DMS 273 (cell line): Measurements from ENCODE around the gene PYGB.
A peak's percentile ranks its signal among the peaks of the same experiment; 100 is the strongest.

Experiments
- DNase-seq: peaks from one replicate; lab custom pipeline; 2025; ENCODE audit not compliant: unreplicated experiment; lab: John Stamatoyannopoulos, UW

The PYGB gene

DNA sequence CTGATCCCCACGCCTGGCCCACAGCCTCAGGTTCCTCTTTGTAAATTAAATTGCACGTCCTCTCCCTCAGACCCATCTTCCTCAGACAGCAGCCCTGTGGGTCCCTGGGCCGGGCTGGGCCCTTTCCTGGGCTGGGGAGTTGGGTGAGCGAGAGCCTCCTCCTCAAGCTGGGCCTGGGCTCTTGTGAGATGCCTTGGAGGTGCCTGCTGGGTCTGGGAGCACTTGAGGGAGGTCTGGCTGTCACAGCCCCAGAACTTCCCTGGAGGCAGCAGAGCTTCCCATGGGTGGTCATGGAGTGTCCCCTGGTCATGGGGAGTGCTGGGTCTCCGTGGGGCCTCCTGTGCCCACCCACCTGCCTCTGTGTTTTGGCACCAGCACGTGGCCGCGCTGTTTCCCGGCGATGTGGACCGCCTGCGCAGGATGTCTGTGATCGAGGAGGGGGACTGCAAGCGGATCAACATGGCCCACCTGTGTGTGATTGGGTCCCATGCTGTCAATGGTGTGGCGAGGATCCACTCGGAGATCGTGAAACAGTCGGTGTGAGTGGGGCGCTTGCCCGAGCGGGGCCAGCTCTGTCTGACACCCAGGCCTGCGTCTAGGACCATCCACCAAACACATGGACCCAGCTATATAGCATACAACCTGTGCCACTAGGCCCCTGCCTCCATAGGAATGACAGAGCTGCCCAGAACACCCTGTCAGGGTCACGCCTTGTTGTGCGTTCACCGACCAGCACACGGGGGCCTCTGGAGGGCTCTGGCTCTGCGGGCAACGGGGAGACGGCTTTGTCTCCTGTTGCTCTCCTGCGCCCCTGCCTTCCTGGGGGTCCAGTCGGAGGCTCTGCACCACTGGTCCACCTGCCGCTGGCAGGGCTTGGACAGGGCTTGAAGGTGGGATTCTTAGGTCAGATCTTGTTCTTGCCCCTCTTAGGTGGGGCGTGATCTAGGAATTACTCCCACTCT lies 33.0 kb downstream of the PYGB start:
- no peak for DNase-seq

DNA sequence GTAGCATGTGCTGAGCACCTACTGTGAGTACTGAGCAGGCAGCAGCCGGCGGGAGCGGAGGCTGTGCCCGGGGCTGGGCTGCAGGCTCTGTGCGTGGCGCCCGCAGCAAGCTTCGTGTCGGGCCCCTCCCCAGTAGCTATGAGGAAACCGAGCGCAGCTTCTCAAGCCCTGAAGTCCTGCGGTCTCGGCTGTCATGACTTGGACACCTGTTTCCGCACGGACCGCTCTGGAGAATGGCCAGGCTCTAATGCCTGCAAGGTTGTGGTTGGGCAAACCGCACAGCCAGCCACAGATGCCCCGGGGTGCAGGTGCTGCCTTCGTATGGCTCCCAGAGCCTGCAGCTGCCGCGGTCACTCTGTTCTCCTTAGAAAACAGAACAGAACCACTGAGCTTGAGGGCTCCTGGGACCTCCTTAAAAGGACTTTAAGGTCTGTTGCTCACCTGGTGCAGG lies 33.7 kb downstream of the PYGB start:
- DNase-seq, result no peak

DNA sequence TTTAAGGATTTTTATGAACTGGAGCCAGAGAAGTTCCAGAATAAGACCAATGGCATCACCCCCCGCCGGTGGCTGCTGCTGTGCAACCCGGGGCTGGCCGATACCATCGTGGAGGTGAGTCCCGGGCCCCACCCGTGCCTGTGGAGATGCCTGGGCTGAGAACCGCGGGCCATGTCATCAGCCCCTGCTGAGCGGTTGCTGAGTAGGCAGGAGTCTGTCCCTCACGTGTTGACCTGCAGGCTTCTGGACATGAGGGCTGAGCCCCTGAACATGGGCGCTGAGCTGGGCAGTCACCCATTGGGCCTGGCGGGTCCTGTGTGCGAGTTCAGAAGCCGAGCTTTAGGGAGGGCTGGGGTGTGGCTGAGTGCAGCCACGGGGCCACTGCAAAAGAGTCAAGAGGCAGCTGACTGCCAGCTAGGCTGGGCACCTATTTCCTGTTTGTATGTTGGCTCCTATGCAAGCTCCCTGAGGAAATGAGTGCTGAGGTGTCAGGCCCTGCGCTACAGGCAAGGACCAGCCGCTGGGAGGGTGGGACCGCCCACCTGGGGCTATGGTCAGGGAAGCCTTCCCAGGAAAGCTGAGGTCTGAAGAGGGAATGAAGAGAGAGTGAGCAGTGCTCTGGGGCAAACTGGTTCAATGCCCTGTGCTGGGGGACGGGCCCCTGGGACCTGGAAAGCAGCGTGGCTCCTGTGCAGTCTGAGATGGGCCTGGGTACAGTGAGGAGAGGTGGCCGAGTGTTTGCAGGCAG lies 34.3 kb downstream of the PYGB start:
- no peak for DNase-seq

DNA sequence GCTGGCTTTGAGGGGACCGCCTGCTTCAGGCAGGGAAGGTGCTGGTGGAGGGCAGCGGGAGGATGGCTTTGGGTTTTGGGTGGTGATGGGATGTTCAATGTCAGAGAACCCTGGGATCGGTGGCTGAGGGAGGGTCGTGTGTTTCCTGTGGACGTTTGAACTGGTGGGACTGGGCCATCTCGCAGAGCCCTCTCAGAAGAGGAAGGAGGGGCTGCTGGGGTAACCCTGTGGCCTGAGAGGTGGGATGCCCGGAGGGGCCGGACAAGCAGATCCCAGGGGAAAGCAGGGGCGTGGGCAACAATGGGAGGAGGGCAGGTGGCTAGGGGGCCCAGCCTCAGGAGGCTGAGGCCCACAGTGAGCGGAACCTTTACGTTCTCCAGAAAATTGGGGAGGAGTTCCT lies 34.9 kb downstream of the PYGB start:
- DNase-seq, result no peak

DNA sequence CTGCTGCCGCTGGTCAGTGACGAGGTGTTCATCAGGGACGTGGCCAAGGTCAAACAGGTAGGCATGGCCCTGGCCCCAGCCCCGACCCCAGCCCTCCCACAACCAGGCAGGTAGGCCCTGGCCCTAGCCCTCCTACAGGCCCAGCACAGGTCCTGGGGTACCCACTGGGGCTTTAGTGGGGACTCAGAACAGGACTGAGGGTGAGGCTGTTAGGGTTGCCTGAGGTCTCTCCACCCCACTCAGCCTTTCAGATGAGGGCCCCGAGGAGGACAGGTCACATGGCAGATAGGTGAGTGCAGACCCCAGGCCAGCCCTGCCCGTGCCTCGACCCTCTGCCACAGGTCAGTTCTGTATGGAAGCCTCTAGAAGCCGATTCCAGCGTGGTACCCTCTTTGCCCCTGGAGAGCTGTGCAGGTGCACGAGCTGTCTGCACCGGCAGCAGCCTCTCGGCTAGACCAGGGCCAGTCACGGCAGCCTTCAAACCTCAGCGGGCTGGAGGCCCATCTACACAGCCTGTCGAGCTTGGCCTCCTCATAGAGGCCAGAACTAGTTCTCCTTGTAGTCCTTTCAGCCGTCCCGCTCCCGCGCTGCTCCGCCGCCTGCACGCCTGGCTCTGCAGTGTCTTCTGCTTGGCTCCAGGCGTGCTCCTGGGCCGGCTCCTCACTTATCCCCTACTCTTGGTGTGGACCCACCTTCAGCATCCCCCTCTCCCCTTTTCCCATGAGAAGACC lies 35.5 kb downstream of the PYGB start:
- no peak for DNase-seq

DNA sequence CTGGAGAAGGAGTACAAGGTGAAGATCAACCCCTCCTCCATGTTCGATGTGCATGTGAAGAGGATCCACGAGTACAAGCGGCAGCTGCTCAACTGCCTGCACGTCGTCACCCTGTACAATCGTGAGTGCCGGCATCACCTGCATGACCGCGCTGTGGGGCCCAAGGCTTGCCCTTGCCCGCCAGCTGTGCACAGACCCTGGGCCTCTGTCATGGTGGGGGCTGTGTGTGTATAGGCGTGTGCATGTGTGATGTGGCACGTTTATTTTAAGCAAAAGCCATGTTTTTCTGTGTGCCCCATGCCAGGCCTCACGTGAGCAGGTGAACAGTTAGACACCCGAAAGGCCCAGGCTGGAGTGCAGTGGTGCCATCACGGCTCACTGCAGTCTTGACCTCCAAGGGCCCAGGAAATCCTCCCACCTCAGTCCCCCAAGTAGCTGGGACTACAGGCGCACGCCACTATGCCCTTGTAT lies 36.3 kb downstream of the PYGB start:
- DNase-seq, result no peak

DNA sequence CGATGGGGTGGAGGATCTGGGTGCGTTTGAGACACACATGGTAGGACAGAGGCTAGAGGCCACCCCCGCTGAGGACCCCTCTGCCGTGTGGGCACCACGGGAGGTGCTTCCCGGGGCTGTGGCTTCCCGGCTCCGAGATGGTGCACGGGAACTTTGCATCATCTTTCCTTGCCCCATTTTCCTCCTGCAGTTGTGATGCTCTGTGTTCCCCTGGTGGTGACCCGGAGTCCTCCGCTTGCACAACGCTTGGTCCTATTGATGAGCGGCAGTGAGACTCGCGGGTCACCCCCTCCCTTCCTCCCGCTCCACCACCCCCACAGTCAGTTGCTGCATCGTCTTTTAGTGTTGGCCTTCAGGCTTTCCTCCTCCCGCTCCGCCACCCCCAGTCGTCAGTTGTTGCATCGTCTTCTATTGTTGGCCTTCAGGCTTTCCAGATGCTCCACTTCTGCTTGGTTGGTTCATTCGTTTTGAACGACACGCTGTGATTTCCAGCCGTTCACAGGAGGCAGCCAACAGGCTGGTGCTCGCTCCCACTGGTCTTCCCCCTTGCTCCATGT lies 37.3 kb downstream of the PYGB start:
- DNase-seq, result peak; percentile 28

DNA sequence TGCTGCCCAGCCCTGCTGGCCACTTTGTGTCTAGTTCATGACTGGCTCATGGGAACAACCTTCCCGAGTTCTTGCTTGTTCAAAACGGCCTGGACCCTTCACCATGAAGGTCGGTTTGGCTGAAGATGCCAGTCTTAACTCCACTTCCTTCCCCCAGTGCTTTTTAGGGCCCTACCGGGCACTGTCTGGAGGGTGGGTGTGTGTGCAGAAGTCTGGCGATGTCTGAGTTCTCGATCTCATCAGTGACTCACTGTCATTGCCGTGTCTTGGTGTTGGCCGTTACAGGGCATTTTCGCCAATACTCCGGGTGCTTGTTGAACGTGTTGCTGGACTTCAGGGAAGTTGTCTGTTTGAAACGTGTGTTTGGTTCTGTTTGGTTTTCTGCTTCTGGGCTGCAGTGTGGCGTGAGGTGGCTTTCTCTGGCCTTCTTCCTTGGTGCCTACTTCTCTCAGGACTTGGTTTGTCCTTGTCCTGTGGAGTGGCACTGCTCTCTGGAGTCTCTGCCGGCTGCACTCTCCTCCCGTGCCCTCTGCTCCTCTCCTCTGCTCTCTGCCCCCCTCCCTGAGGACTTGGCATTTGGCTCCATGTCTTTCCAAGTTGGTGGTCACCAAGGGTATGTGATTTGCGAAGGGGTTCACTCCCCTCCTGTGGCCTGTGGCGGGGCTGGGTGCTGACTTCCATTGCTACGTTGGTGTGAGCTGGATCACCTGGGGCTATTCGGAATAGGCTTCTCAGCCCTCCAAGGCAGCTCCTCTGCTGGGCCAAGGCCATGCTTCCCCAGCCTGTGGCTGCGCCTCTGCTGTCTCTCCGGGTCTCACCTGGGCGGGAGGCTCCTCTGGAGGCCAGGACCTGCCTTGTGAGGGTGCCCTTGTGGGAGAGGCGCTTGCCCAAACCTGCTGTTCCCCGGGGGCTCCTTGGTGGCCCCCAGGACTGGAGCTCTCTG lies 38.2 kb downstream of the PYGB start:
- no peak for DNase-seq

DNA sequence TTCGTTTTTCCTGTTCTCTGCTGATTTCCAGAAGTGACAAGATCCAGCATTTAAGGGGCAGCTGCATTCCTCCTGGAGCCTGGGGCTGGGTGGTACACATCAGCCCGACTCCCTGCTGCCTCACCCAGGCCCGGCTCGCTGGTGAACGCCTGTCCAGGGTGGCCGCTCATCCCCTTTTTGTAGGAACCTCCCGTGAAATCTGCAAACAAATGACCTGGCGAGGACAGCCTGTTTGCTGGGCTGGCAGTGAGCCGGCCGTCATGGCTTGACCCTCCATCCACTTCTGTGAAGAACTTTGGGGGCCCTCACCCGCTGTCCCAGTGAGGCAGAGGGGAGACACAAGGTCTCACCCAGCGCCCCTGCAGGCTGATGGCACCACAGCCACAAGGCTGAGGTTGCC lies 39.0 kb downstream of the PYGB start:
- DNase-seq, result no peak

DNA sequence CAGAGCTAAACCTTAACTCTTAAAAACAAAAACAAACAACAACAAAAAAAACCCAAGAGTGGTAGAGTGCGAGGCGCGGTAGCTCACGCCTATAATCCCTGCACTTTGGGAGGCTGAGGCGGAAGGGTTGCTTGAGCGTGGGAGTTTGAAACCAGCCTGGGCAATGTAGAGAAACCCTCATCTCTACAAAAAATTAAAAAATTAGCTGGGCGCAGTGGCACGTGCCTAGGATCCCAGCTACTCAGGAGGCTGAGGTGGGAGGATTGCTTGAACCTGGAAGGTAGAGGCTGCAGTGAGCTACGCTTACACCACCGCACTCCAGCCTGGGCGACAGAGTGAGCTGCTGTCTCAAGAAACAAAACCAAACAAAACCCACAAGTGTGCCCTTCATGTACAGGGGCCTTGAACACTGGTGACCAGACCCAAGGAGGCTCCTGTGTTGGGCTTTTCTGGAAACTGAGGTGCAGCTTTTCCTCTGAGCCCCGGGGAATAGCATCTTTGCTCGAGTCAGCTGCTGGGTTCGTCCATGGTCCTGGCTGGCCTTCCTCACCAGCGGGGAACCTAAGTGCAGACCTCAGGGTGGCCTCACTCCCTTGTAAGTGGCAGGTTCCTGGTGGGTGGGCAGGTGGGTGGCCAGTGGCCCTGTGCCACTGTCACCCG lies 39.9 kb downstream of the PYGB start:
- no peak for DNase-seq

DNA sequence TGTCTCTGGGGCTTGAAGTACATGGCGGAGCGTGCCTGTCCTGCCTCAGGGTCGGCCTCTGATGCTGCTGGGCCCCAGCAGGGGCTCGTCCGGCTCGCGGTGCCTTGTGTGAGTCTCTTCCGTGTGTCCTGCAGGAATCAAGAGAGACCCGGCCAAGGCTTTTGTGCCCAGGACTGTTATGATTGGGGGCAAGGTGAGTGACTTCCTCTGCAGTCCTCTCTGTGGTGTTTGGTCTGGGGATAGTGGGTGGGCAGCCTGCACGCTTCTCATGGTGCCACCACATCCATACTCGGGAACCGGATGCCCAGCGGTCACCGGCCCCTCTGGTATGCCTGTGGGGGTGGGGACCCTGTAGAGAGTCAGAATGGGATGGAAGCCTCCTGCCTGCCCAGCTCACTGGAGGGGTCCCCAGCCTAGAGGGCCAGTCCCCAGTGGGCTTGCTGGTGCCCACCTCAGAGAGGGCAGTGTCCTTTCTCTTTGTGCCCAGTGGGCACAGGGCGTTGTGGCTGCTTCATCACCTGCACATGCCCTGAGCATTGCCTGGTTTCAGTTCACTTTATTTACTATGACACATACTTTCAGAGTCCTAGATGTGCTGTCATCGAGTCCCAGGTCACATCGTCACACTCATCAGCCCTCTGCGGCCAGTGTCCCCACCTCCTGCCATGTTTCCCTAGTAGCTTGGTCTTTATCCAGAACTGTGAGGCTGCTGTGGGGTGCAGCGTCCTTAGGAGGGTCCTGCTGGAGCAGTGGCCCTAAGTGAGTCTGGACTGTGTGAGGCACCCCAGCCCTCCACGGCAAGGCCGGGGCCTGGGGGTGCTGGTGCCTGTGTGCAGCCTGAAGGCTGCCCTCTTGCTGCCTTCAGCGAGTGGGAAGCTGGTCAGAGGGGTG lies 40.7 kb downstream of the PYGB start:
- DNase-seq, result no peak

DNA sequence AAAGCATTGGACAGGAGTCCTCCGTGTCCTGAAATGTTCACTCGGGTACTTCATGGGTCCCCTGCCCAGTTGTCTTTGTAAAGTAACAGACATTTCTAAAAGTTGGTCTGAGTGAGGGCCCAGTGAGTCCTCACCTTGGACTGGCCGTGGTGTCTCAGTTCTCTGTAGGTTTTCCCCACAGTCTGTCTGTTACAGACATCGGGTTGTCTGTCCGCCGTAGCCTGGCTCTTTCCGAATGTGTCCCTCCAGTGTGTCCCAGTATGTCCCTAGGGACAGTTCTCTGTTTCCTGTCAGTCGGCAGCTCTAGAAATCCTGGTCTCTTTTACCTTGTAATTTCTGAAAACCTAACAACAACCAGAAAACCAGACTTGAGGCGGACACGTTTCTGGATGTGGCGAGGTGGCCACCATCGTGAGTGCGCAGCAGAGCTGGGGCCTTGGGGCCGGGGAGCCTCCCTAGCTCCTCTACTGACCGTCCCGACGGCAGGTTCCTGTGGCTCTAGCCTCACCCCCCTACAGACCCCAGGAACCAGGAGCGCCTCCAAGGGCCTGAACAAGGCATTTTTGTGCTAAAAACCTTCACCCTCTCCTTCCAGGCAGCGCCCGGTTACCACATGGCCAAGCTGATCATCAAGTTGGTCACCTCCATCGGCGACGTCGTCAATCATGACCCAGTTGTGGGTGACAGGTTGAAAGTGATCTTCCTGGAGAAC lies 42.2 kb downstream of the PYGB start:
- no peak for DNase-seq

DNA sequence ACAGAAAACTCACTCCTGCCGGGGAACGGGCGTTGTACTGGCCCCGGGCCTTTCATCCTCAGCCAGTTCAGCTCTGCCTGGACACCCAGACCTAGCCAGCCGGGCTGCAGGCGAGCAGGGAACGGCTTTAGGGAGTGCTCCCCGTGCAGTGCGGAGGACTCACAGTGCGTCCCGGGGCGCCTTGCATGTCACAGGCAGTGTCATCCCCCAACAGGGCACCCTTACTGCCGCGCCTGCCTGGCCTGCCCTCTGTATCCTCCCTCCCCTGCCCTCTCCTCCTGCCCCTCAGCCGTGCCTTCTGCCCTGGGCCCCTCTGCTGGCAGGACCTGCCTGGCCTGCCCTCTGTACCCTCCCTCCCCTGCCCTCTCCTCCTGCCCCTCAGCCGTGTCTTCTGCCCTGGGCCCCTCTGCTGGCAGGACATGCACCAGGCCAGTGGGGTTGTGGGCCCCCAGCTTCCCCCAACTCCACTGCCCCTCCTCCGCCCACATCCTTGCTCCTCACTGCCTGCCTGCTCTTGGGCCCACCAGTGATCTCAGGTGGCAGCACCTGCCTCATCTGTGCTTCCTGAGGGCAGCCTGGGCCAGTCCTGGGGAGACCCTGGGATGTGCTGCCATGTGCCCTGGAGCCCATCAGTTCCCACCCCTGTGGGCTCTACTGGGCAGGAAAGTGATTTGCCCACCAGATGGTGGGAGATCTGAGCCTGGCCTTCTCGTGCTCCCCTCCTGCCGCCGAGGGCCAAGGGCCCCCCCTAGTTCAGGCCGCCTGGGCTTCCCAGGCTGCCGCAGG lies 43.0 kb downstream of the PYGB start:
- no peak for DNase-seq

DNA sequence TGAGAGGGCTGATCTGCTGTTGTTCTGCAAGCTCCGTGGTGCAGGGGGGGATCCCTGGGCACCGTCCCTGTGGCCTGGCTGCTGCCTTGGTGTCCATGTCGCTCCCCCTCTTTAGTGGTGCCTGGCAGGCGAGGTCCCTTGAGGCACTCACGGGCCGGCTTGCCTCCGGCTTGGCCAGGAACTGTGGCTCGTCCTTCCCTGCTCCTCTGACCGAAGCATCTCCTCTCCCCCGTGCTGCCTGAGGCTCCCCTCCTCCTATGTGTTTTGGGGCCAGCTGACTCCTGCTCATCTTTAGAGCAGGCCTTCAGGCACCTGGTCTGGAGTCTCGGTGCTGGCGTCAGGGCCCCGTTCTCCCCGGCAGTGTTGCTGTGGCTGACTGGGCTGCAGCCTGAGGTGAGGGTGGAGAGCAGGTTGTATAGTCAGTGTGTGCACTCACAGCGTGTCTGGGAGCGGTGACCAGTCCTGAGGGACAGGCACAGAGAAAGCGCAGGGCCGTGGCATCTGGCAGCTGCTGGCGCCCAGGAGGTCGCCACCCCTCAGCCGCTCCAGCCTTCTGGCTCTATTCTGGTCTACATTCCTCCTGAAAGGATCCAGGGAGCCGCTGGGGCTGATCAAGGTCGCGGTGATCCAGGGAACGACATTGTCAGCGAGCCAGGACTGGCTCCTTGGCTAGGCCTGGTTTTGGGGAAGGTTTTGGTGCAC lies 43.7 kb downstream of the PYGB start:
- no peak for DNase-seq

DNA sequence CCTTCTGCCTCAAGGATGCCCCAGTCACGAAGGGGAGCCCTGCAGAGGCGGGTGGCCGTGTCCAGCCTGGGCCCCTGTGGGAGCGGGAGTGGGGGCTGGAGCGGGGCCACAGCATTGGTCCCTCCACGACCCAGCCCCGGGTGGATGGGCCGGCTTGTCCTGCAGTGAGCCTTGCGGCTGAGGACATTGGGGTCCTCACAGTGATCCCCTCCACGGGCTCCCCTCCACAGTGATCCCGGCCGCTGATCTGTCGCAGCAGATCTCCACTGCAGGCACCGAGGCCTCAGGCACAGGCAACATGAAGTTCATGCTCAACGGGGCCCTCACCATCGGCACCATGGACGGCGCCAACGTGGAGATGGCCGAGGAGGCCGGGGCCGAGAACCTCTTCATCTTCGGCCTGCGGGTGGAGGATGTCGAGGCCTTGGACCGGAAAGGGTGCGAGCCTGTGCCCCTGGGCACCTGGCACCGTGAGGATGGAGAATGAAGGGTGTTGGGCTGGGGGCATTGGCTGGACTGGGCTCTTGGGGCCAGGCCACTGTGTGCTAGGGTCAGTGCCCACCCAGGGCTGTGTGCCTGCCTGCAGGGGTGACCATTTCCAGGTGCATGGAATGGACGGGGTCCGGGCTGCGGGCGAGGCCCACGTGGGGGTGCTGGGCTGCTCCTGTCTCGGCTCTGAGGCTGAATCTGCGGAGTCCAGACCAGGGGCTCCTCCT lies 44.4 kb downstream of the PYGB start:
- DNase-seq, result no peak

DNA sequence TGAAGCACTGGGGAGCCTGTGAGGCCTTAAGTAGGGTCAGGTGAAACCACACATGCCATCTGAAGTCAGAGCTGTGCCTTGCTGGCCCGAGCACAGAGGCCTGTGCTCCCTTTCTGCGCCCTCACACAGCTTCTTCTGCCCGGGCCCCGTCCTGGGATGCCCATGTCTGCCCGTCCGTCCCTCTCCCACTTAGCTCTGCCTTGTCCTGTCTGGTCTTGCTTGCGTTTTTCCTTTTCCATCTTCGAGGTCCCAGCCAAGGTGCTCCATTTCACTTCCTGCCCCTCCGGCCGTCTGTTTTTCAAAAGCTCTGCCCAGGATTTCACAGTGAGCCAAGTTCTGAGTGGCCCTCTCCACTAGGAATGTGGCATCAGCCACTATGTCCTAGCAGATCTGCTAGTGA lies 45.6 kb downstream of the PYGB start:
- no peak for DNase-seq
